Endothelial cell of umbilical vein (primary cell): ENCODE measurements around the gene DHDDS.

ENCODE experiments used
- EZH2 ChIP-seq: IDR thresholded peaks from 2 replicates; pipeline ENCODE4 v1.6.1; 2012; ENCODE audit warnings: borderline replicate concordance, low read depth, mild to moderate bottlenecking, moderate library complexity, low read length, inconsistent platforms; ENCODE audit not compliant: severe bottlenecking
- MAX ChIP-seq: IDR thresholded peaks from 2 replicates; pipeline ENCODE4 v1.6.1; 2011; ENCODE audit not compliant: insufficient read depth, insufficient read length
- POLR2A ChIP-seq: IDR thresholded peaks from 2 replicates; pipeline ENCODE4 v1.6.1; 2012; ENCODE audit warnings: low read depth, mild to moderate bottlenecking, control low read depth, low read length
- POLR2AphosphoS5 ChIP-seq: IDR thresholded peaks from 2 replicates; pipeline ENCODE4 v1.6.1; 2012; ENCODE audit warnings: low read depth, mild to moderate bottlenecking, control low read depth, low read length, moderate library complexity; ENCODE audit not compliant: insufficient read depth
- TF ChIP-seq, protein P1 (sequence below), 2 donors: IDR thresholded peaks; 1 replicate in 1 of 2; 2 replicates in 1 of 2; pipeline ENCODE4 v1.5.1; 2011; ENCODE audit warnings: low read length in 2 of 2, mild to moderate bottlenecking in 2 of 2, moderate library complexity in 2 of 2, control low read depth in 1 of 2, inconsistent platforms in 1 of 2, low read depth in 1 of 2; ENCODE audit not compliant: insufficient read depth in 1 of 2; ENCODE audit errors: extremely low read depth in 1 of 2

DNA sequence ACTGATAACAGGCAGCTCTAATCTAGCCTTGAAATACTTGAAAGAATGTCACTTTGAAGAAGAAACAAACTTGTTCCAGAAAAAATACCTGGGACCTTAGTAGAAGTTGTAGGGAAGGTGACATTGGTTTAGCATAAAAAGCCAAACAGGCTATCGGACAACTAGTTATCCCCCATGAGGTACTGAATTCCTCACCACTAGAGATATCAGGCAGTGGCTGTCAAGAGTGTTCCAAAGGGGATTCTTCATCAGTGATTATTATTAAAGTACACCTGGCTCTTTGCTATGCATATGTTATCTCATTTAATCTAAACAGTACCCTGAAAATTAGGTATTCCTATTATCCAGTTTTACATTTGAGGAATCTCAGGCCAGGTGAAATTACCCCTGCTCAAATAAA lies 27.0 kb downstream of the DHDDS start:
- TF ChIP-seq POLR2A (no peak), MAX (no peak), EZH2 (no peak), POLR2AphosphoS5 (no peak)
- TF ChIP-seq, protein P1, sequence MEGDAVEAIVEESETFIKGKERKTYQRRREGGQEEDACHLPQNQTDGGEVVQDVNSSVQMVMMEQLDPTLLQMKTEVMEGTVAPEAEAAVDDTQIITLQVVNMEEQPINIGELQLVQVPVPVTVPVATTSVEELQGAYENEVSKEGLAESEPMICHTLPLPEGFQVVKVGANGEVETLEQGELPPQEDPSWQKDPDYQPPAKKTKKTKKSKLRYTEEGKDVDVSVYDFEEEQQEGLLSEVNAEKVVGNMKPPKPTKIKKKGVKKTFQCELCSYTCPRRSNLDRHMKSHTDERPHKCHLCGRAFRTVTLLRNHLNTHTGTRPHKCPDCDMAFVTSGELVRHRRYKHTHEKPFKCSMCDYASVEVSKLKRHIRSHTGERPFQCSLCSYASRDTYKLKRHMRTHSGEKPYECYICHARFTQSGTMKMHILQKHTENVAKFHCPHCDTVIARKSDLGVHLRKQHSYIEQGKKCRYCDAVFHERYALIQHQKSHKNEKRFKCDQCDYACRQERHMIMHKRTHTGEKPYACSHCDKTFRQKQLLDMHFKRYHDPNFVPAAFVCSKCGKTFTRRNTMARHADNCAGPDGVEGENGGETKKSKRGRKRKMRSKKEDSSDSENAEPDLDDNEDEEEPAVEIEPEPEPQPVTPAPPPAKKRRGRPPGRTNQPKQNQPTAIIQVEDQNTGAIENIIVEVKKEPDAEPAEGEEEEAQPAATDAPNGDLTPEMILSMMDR (IDR thresholded peaks at IDR 0.05; ENCODE audit: extremely low read depth in 1 of 2, insufficient read depth in 1 of 2, low read depth in 1 of 2, low read length in 2 of 2), result no peak
